Measurements from ENCODE around the gene C2CD2.

GRCh38 chr21:41975391-41976272 lies 21.8 kb upstream of the C2CD2 start:
- TF ChIP-seq CHD2 (IDR thresholded peaks at IDR 0.05; ENCODE audit: low read length, partially characterized antibody) (no peak), IRF3 (IDR thresholded peaks at IDR 0.05; ENCODE audit: low read depth, low read length) (no peak), EZH2phosphoT487 (IDR thresholded peaks at IDR 0.05; ENCODE audit: borderline replicate concordance, low read depth) (no peak), CTCF (IDR thresholded peaks at IDR 0.05) (no peak), USF1 (IDR thresholded peaks at IDR 0.05; ENCODE audit: borderline replicate concordance, low read depth) (no peak), YY1 (IDR thresholded peaks at IDR 0.05; ENCODE audit: low read depth) (no peak)
